Esophagus muscularis mucosa (tissue), 4 donors: ENCODE results near the gene EGFL7. TPM values are rescaled to one million over a fixed set of nuclear protein-coding genes. Genes with fewer than 3 reads are reported as not detected.
"Not testable (repeated sequence)": the region's sequence is repeated elsewhere in the genome, so short reads cannot be mapped to it uniquely, and the experiment has no call there.

Source experiments
- DNase-seq: peaks from one replicate; pipeline ENCODE4 v3.0.0-alpha.2; 2017; ENCODE audit errors: extremely low spot score
- H3K27ac ChIP-seq, 4 donors: fragments of 200-600 bp; sonication (generic); replicated peaks in 1 of 4; 1 replicate in 3 of 4; 2 replicates in 1 of 4; pipeline ENCODE4 v1.5.1; 2016 to 2019; ENCODE audit warnings: mild to moderate bottlenecking in 1 of 4
- H3K27me3 ChIP-seq, 4 donors: fragments of 200-600 bp; sonication (generic); one replicate each; pipeline versions ENCODE4 v1.5.1 to v1.6.0; 2016 to 2019
- H3K36me3 ChIP-seq, 4 donors: fragments of 200-600 bp; sonication (generic); one replicate each; pipeline ENCODE4 v1.5.1; 2016 to 2019
- H3K4me1 ChIP-seq, 4 donors: fragments of 200-600 bp; sonication (generic); one replicate each; pipeline ENCODE4 v1.5.1; 2016 to 2019
- H3K4me3 ChIP-seq, 4 donors: fragments of 200-600 bp; sonication (generic); 1 replicate in 2 of 4; 2 replicates in 2 of 4; pipeline ENCODE4 v1.5.1; 2016 to 2019; ENCODE audit warnings: mild to moderate bottlenecking in 4 of 4, moderate library complexity in 1 of 4
- H3K9me3 ChIP-seq, 4 donors: fragments of 200-600 bp; sonication (generic); 1 replicate in 3 of 4; 2 replicates in 1 of 4; pipeline ENCODE4 v1.5.1; 2016 to 2019
- EP300 ChIP-seq: sonication (generic); formaldehyde crosslinking; IDR thresholded peaks from one replicate; pipeline ENCODE4 v1.6.1; 2017; ENCODE audit warnings: antibody characterized with exemption
- POLR2A ChIP-seq: fragments of 450-650 bp; IDR thresholded peaks from one replicate; pipeline ENCODE4 v1.6.1; 2017; ENCODE audit warnings: antibody characterized with exemption, moderate library complexity, mild to moderate bottlenecking, low read depth
- POLR2AphosphoS5 ChIP-seq, 2 donors: sonication (generic); formaldehyde crosslinking; IDR thresholded peaks; one replicate each; pipeline ENCODE4 v1.6.1; 2017; ENCODE audit warnings: antibody characterized with exemption in 2 of 2
- WGBS: methylation state at CpG from one replicate; pipeline ENCODE4 v1.1.5; 2018; 5-methylcytosine and 5-hydroxymethylcytosine counted together
- intact Hi-C: fragments of 100-400 bp; cut with DNase I; formaldehyde crosslinking; loops from one replicate; pipeline ENCODE4 v1.15.1; 2023
- total RNA-seq, 4 donors: library from RNA; depleted of rRNA; stranded (reverse); fragments of >200 nt; gene quantifications; one replicate each; pipeline versions ENCODE4 v1.1.0 to v1.2.1, GENCODE V29; 2016
- TF ChIP-seq, protein P1 (sequence below), 3 experiments: fragments of 200-600 bp in 2 of 3; fragments of 450-650 bp in 1 of 3; sonication (generic) in 2 of 3; IDR thresholded peaks; one replicate each; pipeline ENCODE4 v1.5.1; 2017 to 2019; ENCODE audit warnings: antibody characterized with exemption in 3 of 3, mild to moderate bottlenecking in 2 of 3, moderate library complexity in 1 of 3

The EGFL7 gene
- total RNA-seq, 4 donors from 2014 or later = 33.2 to 134 (median 78.7) TPM

DNA sequence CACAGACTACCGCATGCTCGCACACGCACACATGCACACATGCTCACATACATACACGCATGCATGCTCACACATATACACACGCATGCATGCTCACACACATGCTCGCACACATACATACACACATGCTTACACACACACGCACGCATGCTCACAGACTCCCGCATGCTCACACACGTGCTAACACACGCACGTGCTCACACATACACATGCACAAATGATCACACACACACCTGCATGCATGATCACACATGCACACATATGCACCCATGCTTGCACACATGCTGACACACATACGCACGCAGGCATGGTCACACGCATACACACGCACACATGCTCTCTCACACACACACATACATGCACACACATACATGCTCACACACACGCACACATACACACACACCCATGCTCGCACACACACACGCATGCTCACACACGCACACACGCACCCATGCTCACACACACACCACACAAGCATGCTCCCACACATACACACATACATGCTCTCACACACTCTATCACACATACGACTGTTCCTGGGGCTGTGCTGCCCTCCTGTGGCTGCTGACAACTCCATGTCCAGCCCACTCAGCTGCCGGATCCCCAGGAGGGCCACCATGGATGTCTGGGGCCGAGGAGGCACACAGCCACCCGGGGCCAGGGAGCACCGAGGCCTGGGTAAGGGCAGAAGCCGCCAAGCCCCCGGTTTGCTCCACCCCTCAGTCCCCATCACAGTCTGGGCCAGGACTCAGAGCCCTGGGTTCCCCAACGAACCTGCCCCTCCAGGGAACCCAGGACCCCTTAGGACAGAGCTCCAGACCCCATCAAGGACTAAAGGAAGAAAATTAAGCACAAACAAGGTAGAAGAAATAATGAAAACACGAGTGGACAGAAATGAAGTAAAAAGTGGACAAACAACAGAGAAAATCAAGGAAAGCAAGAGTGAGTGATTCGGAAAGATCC is 31.4 kb upstream of the EGFL7 start:
- DNase-seq = no peak
- TF ChIP-seq EP300 (no peak), POLR2AphosphoS5 (IDR thresholded peaks at IDR 0.05) (peak in 1 of 2 donors; percentile 10), POLR2A (no peak)
- TF ChIP-seq, protein P1, sequence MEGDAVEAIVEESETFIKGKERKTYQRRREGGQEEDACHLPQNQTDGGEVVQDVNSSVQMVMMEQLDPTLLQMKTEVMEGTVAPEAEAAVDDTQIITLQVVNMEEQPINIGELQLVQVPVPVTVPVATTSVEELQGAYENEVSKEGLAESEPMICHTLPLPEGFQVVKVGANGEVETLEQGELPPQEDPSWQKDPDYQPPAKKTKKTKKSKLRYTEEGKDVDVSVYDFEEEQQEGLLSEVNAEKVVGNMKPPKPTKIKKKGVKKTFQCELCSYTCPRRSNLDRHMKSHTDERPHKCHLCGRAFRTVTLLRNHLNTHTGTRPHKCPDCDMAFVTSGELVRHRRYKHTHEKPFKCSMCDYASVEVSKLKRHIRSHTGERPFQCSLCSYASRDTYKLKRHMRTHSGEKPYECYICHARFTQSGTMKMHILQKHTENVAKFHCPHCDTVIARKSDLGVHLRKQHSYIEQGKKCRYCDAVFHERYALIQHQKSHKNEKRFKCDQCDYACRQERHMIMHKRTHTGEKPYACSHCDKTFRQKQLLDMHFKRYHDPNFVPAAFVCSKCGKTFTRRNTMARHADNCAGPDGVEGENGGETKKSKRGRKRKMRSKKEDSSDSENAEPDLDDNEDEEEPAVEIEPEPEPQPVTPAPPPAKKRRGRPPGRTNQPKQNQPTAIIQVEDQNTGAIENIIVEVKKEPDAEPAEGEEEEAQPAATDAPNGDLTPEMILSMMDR (IDR thresholded peaks at IDR 0.05) = peak; percentile 81 to 87 (median 82)
- Histone ChIP-seq H3K27ac (no peak overlapping the region), H3K4me1 (peaks cover 9 to 27% (median 16%) of the 10 kb centered on the region in 4 donors), H3K36me3 (no peaks in the 10 kb centered on the region), H3K27me3 (peaks cover 0 to 33% (median 0%) of the 10 kb centered on the region in 4 donors), H3K4me3 (no peak overlapping the region), H3K9me3 (no peaks in the 10 kb centered on the region)
- 55% methylated on average over 29 of the region's 31 CpGs for WGBS
- intact Hi-C loops = loop anchor here (1.0 kb wide), 1 partner anchor 143 kb away; no protein-coding TSS in a partner anchor

DNA sequence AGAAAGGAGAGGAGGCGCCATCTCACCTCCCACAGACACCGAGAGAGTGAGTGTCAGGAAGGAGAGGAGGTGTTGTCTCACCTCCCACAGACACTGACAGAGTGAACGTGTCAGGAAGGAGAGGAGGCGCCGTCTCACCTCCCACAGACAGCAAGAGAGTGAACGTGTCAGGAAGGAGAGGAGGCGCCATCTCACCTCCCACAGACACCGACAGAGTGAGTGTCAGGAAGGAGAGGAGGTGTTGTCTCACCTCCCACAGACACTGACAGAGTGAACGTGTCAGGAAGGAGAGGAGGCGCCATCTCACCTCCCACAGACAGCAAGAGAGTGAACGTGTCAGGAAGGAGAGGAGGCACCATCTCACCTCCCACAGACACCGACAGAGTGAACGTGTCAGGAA is 30.6 kb upstream of the EGFL7 start:
- peaks cover 3 to 20% (median 13%) of the 10 kb centered on the region in 4 donors for H3K4me1 ChIP-seq
- H3K27me3 ChIP-seq = peaks cover 0 to 33% (median 0%) of the 10 kb centered on the region in 4 donors
- H3K4me3 ChIP-seq, DNase-seq, H3K36me3 ChIP-seq, H3K27ac ChIP-seq, intact Hi-C loops, H3K9me3 ChIP-seq: not testable (repeated sequence)
- 46% methylated on average over 13 of the region's 13 CpGs for WGBS

DNA sequence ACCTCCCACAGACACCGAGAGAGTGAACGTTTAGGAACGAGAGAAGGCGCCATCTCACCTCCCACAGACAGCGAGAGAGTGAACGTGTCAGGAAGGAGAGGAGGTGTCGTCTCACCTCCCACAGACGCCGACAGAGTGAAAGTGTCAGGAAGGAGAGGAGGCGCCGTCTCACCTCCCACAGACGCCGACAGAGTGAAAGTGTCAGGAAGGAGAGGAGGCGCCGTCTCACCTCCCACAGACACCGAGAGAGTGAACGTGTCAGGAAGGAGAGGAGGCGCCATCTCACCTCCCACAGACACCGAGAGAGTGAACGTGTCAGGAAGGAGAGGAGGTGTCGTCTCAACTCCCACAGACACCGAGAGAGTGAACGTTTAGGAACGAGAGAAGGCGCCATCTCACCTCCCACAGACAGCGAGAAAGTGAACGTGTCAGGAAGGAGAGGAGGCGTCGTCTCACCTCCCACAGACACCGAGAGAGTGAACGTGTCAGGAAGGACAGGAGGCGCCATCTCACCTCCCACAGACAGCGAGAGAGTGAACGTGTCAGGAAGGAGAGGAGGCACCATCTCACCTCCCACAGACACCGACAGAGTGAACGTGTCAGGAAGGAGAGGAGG is 30.1 kb upstream of the EGFL7 start:
- H3K27ac ChIP-seq, H3K4me3 ChIP-seq, DNase-seq, H3K9me3 ChIP-seq, H3K36me3 ChIP-seq, intact Hi-C loops: not testable (repeated sequence)
- Histone ChIP-seq H3K27me3 (peaks cover 0 to 33% (median 0%) of the 10 kb centered on the region in 4 donors), H3K4me1 (peaks cover 3 to 19% (median 13%) of the 10 kb centered on the region in 4 donors)
- WGBS = 62% methylated on average over 36 of the region's 36 CpGs

DNA sequence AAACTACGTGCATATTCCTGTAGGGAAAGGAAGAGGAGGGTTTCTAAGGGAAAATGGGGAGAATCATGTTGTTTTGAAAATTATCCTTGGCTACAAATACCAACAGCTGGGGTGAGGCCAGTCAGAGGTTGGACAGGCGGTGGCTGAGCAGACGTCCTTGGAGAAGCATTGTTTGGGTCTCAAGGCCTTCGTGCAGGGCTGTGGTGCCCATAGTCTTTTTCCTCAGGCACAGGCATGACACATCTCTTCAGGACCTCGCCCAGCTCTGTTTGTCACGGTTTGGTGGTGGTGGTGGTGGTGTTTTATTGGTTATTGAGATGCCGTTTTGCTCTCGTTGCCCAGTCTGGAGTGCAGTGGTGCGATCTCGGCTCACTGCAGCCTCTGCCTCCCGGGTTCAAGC is 27.8 kb upstream of the EGFL7 start:
- TF ChIP-seq EP300 (no peak), POLR2AphosphoS5 (IDR thresholded peaks at IDR 0.05) (no peak), POLR2A (no peak)
- TF ChIP-seq, protein P1 (IDR thresholded peaks at IDR 0.05) = no peak
- Histone ChIP-seq H3K9me3 (no peaks in the 10 kb centered on the region), H3K27me3 (peaks cover 0 to 14% (median 0%) of the 10 kb centered on the region in 4 donors), H3K4me1 (peaks cover 3 to 18% (median 13%) of the 10 kb centered on the region in 4 donors), H3K4me3 (no peak overlapping the region), H3K36me3 (no peaks in the 10 kb centered on the region), H3K27ac (no peak overlapping the region)
- DNase-seq = no peak
- 78% methylated on average over 11 of the region's 11 CpGs for WGBS
- intact Hi-C loops = no loop called here

DNA sequence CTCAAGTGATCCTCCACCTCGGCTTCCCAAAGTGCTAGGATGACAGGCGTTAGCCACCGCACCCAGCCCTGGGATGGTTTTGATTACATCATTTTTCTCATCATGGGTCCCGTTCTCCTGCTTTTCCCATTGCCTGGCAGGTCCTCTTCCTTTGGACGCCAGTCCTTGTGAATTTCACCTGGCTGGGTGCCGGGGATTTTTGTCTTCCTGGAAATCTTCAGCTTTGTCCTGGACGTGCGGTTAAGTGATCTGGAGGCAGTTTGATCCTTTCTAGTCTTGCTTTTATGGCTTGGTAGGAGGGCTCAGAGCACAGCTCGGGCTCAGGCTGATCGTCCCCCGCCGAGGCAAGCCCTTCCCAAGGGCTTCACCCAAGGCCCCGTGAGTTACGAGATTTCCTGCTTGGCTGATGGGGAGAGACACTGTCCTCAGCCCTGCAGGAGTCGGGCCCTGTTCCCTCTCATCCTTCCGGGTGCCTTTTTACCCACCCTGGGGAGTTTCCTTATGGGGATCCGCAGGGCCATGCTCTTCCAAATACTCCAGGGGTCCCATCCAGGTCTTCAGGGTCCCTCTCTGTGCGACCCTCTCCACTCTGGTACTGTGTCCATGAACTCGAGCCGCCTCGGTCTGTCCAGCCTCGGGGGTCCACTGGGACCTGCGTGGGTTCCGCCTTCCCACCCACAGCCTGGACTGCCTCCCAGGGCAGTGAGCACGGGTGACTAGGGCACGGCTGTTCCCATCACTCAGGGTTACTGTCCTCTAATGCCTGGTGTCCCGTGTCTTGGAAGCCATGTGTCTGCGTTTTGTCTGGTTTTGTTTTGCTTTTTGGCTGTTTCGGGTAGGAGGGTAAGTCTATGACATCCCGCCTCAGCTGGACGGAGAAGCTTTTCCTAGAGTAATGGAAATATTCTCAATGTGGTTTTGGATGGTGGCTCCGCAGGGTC is 22.3 kb upstream of the EGFL7 start:
- no peak overlapping the region for H3K4me3 ChIP-seq
- no peak for TF ChIP-seq POLR2AphosphoS5 (IDR thresholded peaks at IDR 0.05)
- no peak for TF ChIP-seq EP300
- TF ChIP-seq, protein P1 (IDR thresholded peaks at IDR 0.05) = no peak
- no peak for TF ChIP-seq POLR2A
- peak overlapping the region in 1 of 4 donors; percentile 35 for H3K27ac ChIP-seq
- H3K36me3 ChIP-seq = no peaks in the 10 kb centered on the region
- no peaks in the 10 kb centered on the region for H3K9me3 ChIP-seq
- whole genome bisulfite sequencing = 75% methylated on average over 28 of the region's 32 CpGs
- peaks cover 0 to 23% (median 13%) of the 10 kb centered on the region in 4 donors for H3K27me3 ChIP-seq
- intact Hi-C loops = no loop called here
- DNase-seq = no peak
- H3K4me1 ChIP-seq = peaks cover 13 to 19% (median 16%) of the 10 kb centered on the region in 4 donors
